Thyroid gland (tissue), 4 donors: Measurements from ENCODE around the gene ZNF606.

Experiments
- CTCF ChIP-seq, 6 experiments: fragments of 200-600 bp in 3 of 6; fragments of 450-650 bp in 3 of 6; sonication (generic) in 3 of 6; IDR thresholded peaks; one replicate each; pipeline ENCODE4 v1.5.1; 2016 to 2019; ENCODE audit warnings: antibody characterized with exemption in 6 of 6, mild to moderate bottlenecking in 2 of 6, inconsistent platforms in 1 of 6, moderate library complexity in 1 of 6
- POLR2A ChIP-seq, 2 donors: fragments of 450-650 bp; IDR thresholded peaks; one replicate each; pipeline ENCODE4 v1.6.1; 2017; ENCODE audit warnings: antibody characterized with exemption in 2 of 2, mild to moderate bottlenecking in 2 of 2, moderate library complexity in 1 of 2

GRCh38 chr19:57954996-57955395 is 47.6 kb downstream of the ZNF606 start:
- TF ChIP-seq CTCF (IDR thresholded peaks at IDR 0.05) (no peak), POLR2A (IDR thresholded peaks at IDR 0.05) (no peak)
